ENCODE data around the gene CACNA1D.

DNA sequence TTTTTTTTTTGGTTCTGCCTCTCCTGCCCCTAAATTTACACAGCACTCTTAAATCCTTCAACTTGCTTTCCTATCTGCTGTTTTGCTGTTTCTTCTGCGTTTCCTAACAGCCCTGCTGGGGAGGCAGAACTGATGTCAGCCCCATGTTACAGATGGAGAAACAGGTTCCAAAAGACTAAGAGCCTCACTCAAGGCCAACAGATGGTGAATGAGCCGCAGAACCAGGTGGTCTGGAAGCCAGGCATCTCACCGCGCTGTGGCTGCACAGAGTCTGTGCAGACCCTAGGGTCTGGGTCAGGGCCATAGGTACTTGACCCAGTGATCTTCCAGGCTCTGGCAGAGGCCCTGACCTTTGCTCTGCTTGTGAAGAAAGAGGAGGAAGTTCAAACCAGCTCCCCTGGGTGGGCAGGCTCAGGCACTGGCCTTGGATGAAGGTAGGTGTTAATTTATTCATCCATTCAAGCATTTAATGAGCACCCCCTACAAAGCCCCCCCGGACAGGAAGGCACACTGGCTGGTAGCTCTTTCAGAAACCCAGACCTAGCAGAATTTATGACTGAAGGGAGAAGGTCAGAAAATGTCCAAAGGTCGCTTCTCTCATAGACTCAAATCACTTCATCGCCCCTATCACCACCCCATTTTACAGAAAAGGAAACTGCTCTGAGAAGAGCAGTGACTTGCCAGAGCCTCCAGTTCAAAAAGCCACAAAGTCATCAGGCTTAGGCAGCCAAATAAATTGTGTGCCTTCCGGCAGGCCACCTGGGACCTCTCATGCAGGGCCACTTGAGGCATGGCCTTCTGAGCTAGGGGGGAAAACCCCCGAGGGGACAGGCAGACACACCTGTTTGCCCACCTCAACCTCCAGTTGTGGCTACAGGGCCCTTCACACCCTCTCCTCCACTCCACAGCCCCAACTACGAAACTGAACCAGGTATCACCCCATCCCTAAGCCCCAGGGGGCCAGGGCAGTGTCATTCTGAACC, 349.1 kb downstream of the CACNA1D start:
- TF ChIP-seq, protein P1, sequence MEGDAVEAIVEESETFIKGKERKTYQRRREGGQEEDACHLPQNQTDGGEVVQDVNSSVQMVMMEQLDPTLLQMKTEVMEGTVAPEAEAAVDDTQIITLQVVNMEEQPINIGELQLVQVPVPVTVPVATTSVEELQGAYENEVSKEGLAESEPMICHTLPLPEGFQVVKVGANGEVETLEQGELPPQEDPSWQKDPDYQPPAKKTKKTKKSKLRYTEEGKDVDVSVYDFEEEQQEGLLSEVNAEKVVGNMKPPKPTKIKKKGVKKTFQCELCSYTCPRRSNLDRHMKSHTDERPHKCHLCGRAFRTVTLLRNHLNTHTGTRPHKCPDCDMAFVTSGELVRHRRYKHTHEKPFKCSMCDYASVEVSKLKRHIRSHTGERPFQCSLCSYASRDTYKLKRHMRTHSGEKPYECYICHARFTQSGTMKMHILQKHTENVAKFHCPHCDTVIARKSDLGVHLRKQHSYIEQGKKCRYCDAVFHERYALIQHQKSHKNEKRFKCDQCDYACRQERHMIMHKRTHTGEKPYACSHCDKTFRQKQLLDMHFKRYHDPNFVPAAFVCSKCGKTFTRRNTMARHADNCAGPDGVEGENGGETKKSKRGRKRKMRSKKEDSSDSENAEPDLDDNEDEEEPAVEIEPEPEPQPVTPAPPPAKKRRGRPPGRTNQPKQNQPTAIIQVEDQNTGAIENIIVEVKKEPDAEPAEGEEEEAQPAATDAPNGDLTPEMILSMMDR (IDR thresholded peaks at IDR 0.05): no peak
- TF ChIP-seq POLR2AphosphoS5 (IDR thresholded peaks at IDR 0.05) (no peak), POLR2A (IDR thresholded peaks at IDR 0.05) (no peak)
